ELR (cell line): ENCODE measurements around the gene RIN3.
A peak's percentile ranks its signal among the peaks of the same experiment; 100 is the strongest.

ENCODE experiments used
- DNase-seq: peaks from one replicate; pipeline ENCODE4 v3.0.0-alpha.2; 2015; ENCODE audit warnings: low read depth

RIN3 gene

GRCh38 chr14:92649934-92650545 lies 136.5 kb downstream of the RIN3 start:
- DNase-seq = no peak

- no peak for DNase-seq
Measured at GRCh38 chr14:92650581-92651105, 137.1 kb downstream of the RIN3 start.

GRCh38 chr14:92651106-92651757 lies 137.7 kb downstream of the RIN3 start:
- no peak for DNase-seq

- no peak for DNase-seq
Measured at GRCh38 chr14:92651758-92652406, 138.3 kb downstream of the RIN3 start.

- no peak for DNase-seq
Measured at GRCh38 chr14:92652413-92653151, 139.0 kb downstream of the RIN3 start.

- DNase-seq = no peak
Measured at GRCh38 chr14:92653162-92653651, 139.6 kb downstream of the RIN3 start.

- DNase-seq = no peak
Measured at GRCh38 chr14:92654239-92654901, 140.8 kb downstream of the RIN3 start.

GRCh38 chr14:92655419-92656201 lies 142.0 kb downstream of the RIN3 start:
- DNase-seq = no peak

GRCh38 chr14:92656306-92657081 lies 142.9 kb downstream of the RIN3 start:
- no peak for DNase-seq

- no peak for DNase-seq
Measured at GRCh38 chr14:92657457-92658142, 144.0 kb downstream of the RIN3 start.

- no peak for DNase-seq
Measured at GRCh38 chr14:92658160-92658559, 144.6 kb downstream of the RIN3 start.

- no peak for DNase-seq
Measured at GRCh38 chr14:92658684-92659083, 145.1 kb downstream of the RIN3 start.

- no peak for DNase-seq
Measured at GRCh38 chr14:92659765-92660561, 146.4 kb downstream of the RIN3 start.

GRCh38 chr14:92660571-92660970 lies 147.0 kb downstream of the RIN3 start:
- DNase-seq = no peak

GRCh38 chr14:92663049-92663448 lies 149.5 kb downstream of the RIN3 start:
- DNase-seq = peak; percentile 44

- no peak for DNase-seq
Measured at GRCh38 chr14:92665661-92666110, 152.1 kb downstream of the RIN3 start.

- DNase-seq = no peak
Measured at GRCh38 chr14:92666251-92666650, 152.7 kb downstream of the RIN3 start.

GRCh38 chr14:92668276-92668973 lies 154.8 kb downstream of the RIN3 start:
- no peak for DNase-seq
